GM19455 (cell line): ENCODE data around the gene DPM2.

Experiments used
- ATAC-seq: cut with Tn5 transposase; IDR thresholded peaks from one replicate; pipeline ENCODE4 v1.9.1; 2021; ENCODE audit not compliant: unreplicated experiment

Gene DPM2

GRCh38 chr9:127937388-127938297 lies at the start of gene DPM2:
Gene DPM2, minus strand, starts transcription at chr9:127937854. Its CDS starts 34 bp downstream, at chr9:127937820.
- peak; percentile 88 for ATAC-seq

GRCh38 chr9:127987103-127987614 lies 49.5 kb upstream of the DPM2 start:
- ATAC-seq, result no peak

- no peak for ATAC-seq
These were observed 47.4 kb upstream of the DPM2 start for GRCh38 chr9:127985011-127985410.

GRCh38 chr9:127983847-127984289 lies 46.2 kb upstream of the DPM2 start:
- ATAC-seq, result peak; percentile 33

- no peak for ATAC-seq
These were observed 45.3 kb upstream of the DPM2 start for GRCh38 chr9:127982912-127983311.

GRCh38 chr9:127981559-127982121 lies 44.0 kb upstream of the DPM2 start:
- no peak for ATAC-seq

- ATAC-seq, result peak; percentile 62
These were observed 43.3 kb upstream of the DPM2 start, which contains the start of gene EEIG1 for GRCh38 chr9:127980706-127981558. Gene EEIG1, minus strand, starts transcription at chr9:127980989. Its CDS starts 852 bp downstream, at chr9:127980137.

- ATAC-seq, result peak; percentile 25
These were observed 42.5 kb upstream of the DPM2 start for GRCh38 chr9:127980060-127980705.

GRCh38 chr9:127979333-127980059 lies 41.8 kb upstream of the DPM2 start:
- no peak for ATAC-seq

- no peak for ATAC-seq
These were observed 41.3 kb upstream of the DPM2 start for GRCh38 chr9:127979015-127979332.

- ATAC-seq, result no peak
These were observed 40.4 kb upstream of the DPM2 start for GRCh38 chr9:127977884-127978647.

- no peak for ATAC-seq
These were observed 39.6 kb upstream of the DPM2 start for GRCh38 chr9:127977009-127977883.

GRCh38 chr9:127976498-127976897 lies 38.8 kb upstream of the DPM2 start:
- ATAC-seq, result no peak

- no peak for ATAC-seq
These were observed 38.0 kb upstream of the DPM2 start for GRCh38 chr9:127975376-127976315.

- ATAC-seq, result no peak
These were observed 37.2 kb upstream of the DPM2 start for GRCh38 chr9:127974769-127975261.

- ATAC-seq, result no peak
These were observed 36.5 kb upstream of the DPM2 start for GRCh38 chr9:127974001-127974768.
